Measurements from ENCODE around the gene CTDNEP1. TPM values are rescaled to one million over a fixed set of nuclear protein-coding genes. Genes with fewer than 3 reads are reported as not detected.

Gene CTDNEP1
- polyA plus RNA-seq, 2 of the 4 experiments (the other 2 are of a cell fraction): 145 to 161 TPM

GRCh38 chr17:7296189-7296861 is 44.8 kb upstream of the CTDNEP1 start (continued):
- TF ChIP-seq JUNB (IDR thresholded peaks at IDR 0.05) (no peak), USF2 (IDR thresholded peaks at IDR 0.05) (peak; percentile 84), JUN (IDR thresholded peaks at IDR 0.05) (no peak), RCOR1 (IDR thresholded peaks at IDR 0.05; ENCODE audit: low read depth, low read length) (no peak), BCL3 (IDR thresholded peaks at IDR 0.05) (no peak), KDM5A (IDR thresholded peaks at IDR 0.05) (no peak), CHD4 (IDR thresholded peaks at IDR 0.05; ENCODE audit: borderline replicate concordance) (no peak), CBX2 (IDR thresholded peaks at IDR 0.05; ENCODE audit: borderline replicate concordance, low read depth) (no peak), FOSB (CRISPR knock-in tag; IDR thresholded peaks at IDR 0.05) (peak; percentile 23; the same call in 1 of the 2 replicates), HDAC2 (IDR thresholded peaks at IDR 0.05) (no peak), HOXB13 (CRISPR knock-in tag; IDR thresholded peaks at IDR 0.05; ENCODE audit: low read depth) (peak; percentile 84; the same call in 1 of the 2 replicates), CHD2 (IDR thresholded peaks at IDR 0.05; ENCODE audit: low read length, partially characterized antibody) (no peak), ZNF302 (CRISPR knock-in tag; IDR thresholded peaks at IDR 0.05) (no peak), HEYL (CRISPR knock-in tag; IDR thresholded peaks at IDR 0.05) (0 out of 2 replicates have a peak, but pooled peaks have one; percentile 75), PBX3 (IDR thresholded peaks at IDR 0.05) (no peak), REST (IDR thresholded peaks at IDR 0.05) (no peak), PHF8 (IDR thresholded peaks at IDR 0.05; ENCODE audit: borderline replicate concordance, low read depth) (no peak), HOXA7 (CRISPR knock-in tag; IDR thresholded peaks at IDR 0.05) (no peak)
- TF ChIP-seq, protein P1, sequence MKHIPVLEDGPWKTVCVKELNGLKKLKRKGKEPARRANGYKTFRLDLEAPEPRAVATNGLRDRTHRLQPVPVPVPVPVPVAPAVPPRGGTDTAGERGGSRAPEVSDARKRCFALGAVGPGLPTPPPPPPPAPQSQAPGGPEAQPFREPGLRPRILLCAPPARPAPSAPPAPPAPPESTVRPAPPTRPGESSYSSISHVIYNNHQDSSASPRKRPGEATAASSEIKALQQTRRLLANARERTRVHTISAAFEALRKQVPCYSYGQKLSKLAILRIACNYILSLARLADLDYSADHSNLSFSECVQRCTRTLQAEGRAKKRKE (CRISPR knock-in tag; IDR thresholded peaks at IDR 0.05; ENCODE audit: low read depth): peak; percentile 92
